Activated CD4-positive, alpha-beta memory T cell treated with anti-CD3 and anti-CD28 coated beads for 36 hours (primary cell): Measurements from ENCODE around the gene GOLM1. TPM values are rescaled to one million over a fixed set of nuclear protein-coding genes. Genes with fewer than 3 reads are reported as not detected.
"Not testable (repeated sequence)": the region's sequence is repeated elsewhere in the genome, so short reads cannot be mapped to it uniquely, and the experiment has no call there.

Source experiments
- CTCF ChIA-PET: fragments of 350-600 bp; sonication (Branson Sonifier 250); formaldehyde crosslinking; loops from one replicate; lab custom pipeline; 2021; ENCODE audit warnings: antibody characterized with exemption, inconsistent platforms; lab: Charles Lee
- POLR2A ChIA-PET: fragments of 350-600 bp; sonication (Branson Sonifier 250); formaldehyde crosslinking; loops from one replicate; lab custom pipeline; 2021; ENCODE audit warnings: antibody characterized with exemption; lab: Charles Lee
- DNase-seq: peaks from one replicate; pipeline ENCODE4 v3.0.0-alpha.2; 2020
- H3K27ac Mint-ChIP-seq: one replicate; pipeline ENCODE4 v1.8.0; 2021; ENCODE audit warnings: mixed read lengths
- H3K27me3 Mint-ChIP-seq: one replicate; pipeline ENCODE4 v1.8.0; 2021; ENCODE audit warnings: mixed read lengths
- H3K36me3 Mint-ChIP-seq: one replicate; pipeline ENCODE4 v1.8.0; 2021; ENCODE audit warnings: mixed read lengths
- H3K4me1 Mint-ChIP-seq: one replicate; pipeline ENCODE4 v1.8.0; 2021; ENCODE audit warnings: low read depth, mixed read lengths
- H3K4me3 Mint-ChIP-seq: one replicate; pipeline ENCODE4 v1.8.0; 2021; ENCODE audit warnings: mild to moderate bottlenecking, mixed read lengths
- H3K9me3 Mint-ChIP-seq: one replicate; pipeline ENCODE4 v1.8.0; 2021; ENCODE audit warnings: mixed read lengths
- intact Hi-C: fragments of 100-400 bp; cut with micrococcal nuclease; formaldehyde crosslinking; loops from one replicate; pipeline ENCODE4 v1.15.1; 2023
- total RNA-seq, 2 experiments: library from RNA; stranded (reverse); gene quantifications; one replicate each; pipeline ENCODE4 v1.2.3, GENCODE V29; 2021

The GOLM1 gene
- total RNA-seq, 2 experiments from 2014 or later, result 2.0 to 2.1 TPM

- intact Hi-C loops, result no loop called here
- H3K4me3 Mint-ChIP-seq, result no peak overlapping the region
- no peaks in the 10 kb centered on the region for H3K4me1 Mint-ChIP-seq
- no peaks in the 10 kb centered on the region for H3K36me3 Mint-ChIP-seq
- no peaks in the 10 kb centered on the region for H3K9me3 Mint-ChIP-seq
- peaks cover 4% of the 10 kb centered on the region for H3K27me3 Mint-ChIP-seq
- ChIA-PET CTCF (interaction anchor here (0.6 kb wide), 1 partner anchor 240 kb away, joined by 3 read pairs; no protein-coding TSS in a partner anchor), POLR2A (no interaction called here)
- no peak overlapping the region for H3K27ac Mint-ChIP-seq
- DNase-seq, result no peak
Observed at GRCh38 chr9:86052556-86053468, 46.5 kb downstream of the GOLM1 start.

- H3K27me3 Mint-ChIP-seq, DNase-seq, POLR2A ChIA-PET, H3K4me3 Mint-ChIP-seq, H3K27ac Mint-ChIP-seq, H3K9me3 Mint-ChIP-seq, CTCF ChIA-PET, intact Hi-C loops, H3K36me3 Mint-ChIP-seq, H3K4me1 Mint-ChIP-seq: not testable (repeated sequence)
Observed at GRCh38 chr9:86048018-86048742, 51.2 kb downstream of the GOLM1 start.

- no peaks in the 10 kb centered on the region for H3K4me1 Mint-ChIP-seq
Observed at GRCh38 chr9:86047361-86047760, 52.0 kb downstream of the GOLM1 start.

GRCh38 chr9:86046930-86047341 lies 52.4 kb downstream of the GOLM1 start:
- H3K27me3 Mint-ChIP-seq, result peaks cover 2% of the 10 kb centered on the region
- POLR2A ChIA-PET, result no interaction called here

More at GRCh38 chr9:86047361-86047760, 52.0 kb downstream of the GOLM1 start:
- Mint-ChIP-seq H3K9me3 (no peaks in the 10 kb centered on the region), H3K27me3 (peaks cover 2% of the 10 kb centered on the region), H3K36me3 (no peaks in the 10 kb centered on the region), H3K27ac (no peak overlapping the region), H3K4me3 (no peak overlapping the region)
- POLR2A ChIA-PET, result no interaction called here
- no peak for DNase-seq
- CTCF ChIA-PET, result no interaction called here
- intact Hi-C loops, result no loop called here

GRCh38 chr9:86046071-86046636 lies 53.2 kb downstream of the GOLM1 start:
- Mint-ChIP-seq H3K27me3 (peaks cover 2% of the 10 kb centered on the region), H3K4me1 (no peaks in the 10 kb centered on the region), H3K4me3 (no peak overlapping the region), H3K9me3 (no peaks in the 10 kb centered on the region), H3K36me3 (no peaks in the 10 kb centered on the region), H3K27ac (no peak overlapping the region)
- ChIA-PET CTCF (no interaction called here), POLR2A (no interaction called here)
- intact Hi-C loops, result no loop called here
- DNase-seq, result no peak

More at GRCh38 chr9:86046930-86047341, 52.4 kb downstream of the GOLM1 start:
- Mint-ChIP-seq H3K4me1 (no peaks in the 10 kb centered on the region), H3K27ac (no peak overlapping the region), H3K4me3 (no peak overlapping the region), H3K36me3 (no peaks in the 10 kb centered on the region), H3K9me3 (no peaks in the 10 kb centered on the region)
- CTCF ChIA-PET, result no interaction called here
- intact Hi-C loops, result no loop called here
- no peak for DNase-seq

GRCh38 chr9:86045654-86046053 lies 53.7 kb downstream of the GOLM1 start:
- no peak overlapping the region for H3K27ac Mint-ChIP-seq
- no peaks in the 10 kb centered on the region for H3K4me1 Mint-ChIP-seq
- H3K36me3 Mint-ChIP-seq, result no peaks in the 10 kb centered on the region
- no peak overlapping the region for H3K4me3 Mint-ChIP-seq
- intact Hi-C loops, result no loop called here
- ChIA-PET CTCF (no interaction called here), POLR2A (no interaction called here)
- DNase-seq, result no peak
- H3K27me3 Mint-ChIP-seq, result peaks cover 2% of the 10 kb centered on the region
- no peaks in the 10 kb centered on the region for H3K9me3 Mint-ChIP-seq

- H3K36me3 Mint-ChIP-seq, result no peaks in the 10 kb centered on the region
- intact Hi-C loops, result no loop called here
Observed at GRCh38 chr9:86043999-86044398, 55.4 kb downstream of the GOLM1 start.

GRCh38 chr9:86043586-86043985 lies 55.8 kb downstream of the GOLM1 start:
- Mint-ChIP-seq H3K27ac (no peak overlapping the region), H3K36me3 (no peaks in the 10 kb centered on the region), H3K4me3 (no peak overlapping the region), H3K9me3 (no peaks in the 10 kb centered on the region), H3K27me3 (peaks cover 2% of the 10 kb centered on the region), H3K4me1 (no peaks in the 10 kb centered on the region)
- CTCF ChIA-PET, result no interaction called here
- POLR2A ChIA-PET, result no interaction called here
- intact Hi-C loops, result no loop called here
- DNase-seq, result no peak

More at GRCh38 chr9:86043999-86044398, 55.4 kb downstream of the GOLM1 start:
- Mint-ChIP-seq H3K27me3 (peaks cover 2% of the 10 kb centered on the region), H3K4me3 (no peak overlapping the region), H3K27ac (no peak overlapping the region), H3K9me3 (no peaks in the 10 kb centered on the region), H3K4me1 (no peaks in the 10 kb centered on the region)
- DNase-seq, result no peak
- ChIA-PET CTCF (interaction anchor here (0.9 kb wide), 1 partner anchor 156 kb away, joined by 3 read pairs; no protein-coding TSS in a partner anchor), POLR2A (no interaction called here)

- intact Hi-C loops, result no loop called here
- Mint-ChIP-seq H3K27me3 (peaks cover 2% of the 10 kb centered on the region), H3K9me3 (no peaks in the 10 kb centered on the region), H3K27ac (no peak overlapping the region), H3K4me3 (no peak overlapping the region), H3K36me3 (no peaks in the 10 kb centered on the region), H3K4me1 (no peaks in the 10 kb centered on the region)
- DNase-seq, result no peak
- ChIA-PET CTCF (no interaction called here), POLR2A (no interaction called here)
Observed at GRCh38 chr9:86042199-86042978, 57.0 kb downstream of the GOLM1 start.

- Mint-ChIP-seq H3K27ac (no peak overlapping the region), H3K27me3 (peaks cover 2% of the 10 kb centered on the region), H3K4me3 (no peak overlapping the region), H3K4me1 (no peaks in the 10 kb centered on the region), H3K36me3 (no peaks in the 10 kb centered on the region), H3K9me3 (peaks cover 3% of the 10 kb centered on the region)
- CTCF ChIA-PET, result no interaction called here
- no peak for DNase-seq
- intact Hi-C loops, result no loop called here
- POLR2A ChIA-PET, result no interaction called here
Observed at GRCh38 chr9:86041311-86041741, 58.0 kb downstream of the GOLM1 start.

- intact Hi-C loops, result no loop called here
- Mint-ChIP-seq H3K4me3 (no peak overlapping the region), H3K4me1 (no peaks in the 10 kb centered on the region), H3K9me3 (peaks cover 3% of the 10 kb centered on the region), H3K36me3 (no peaks in the 10 kb centered on the region), H3K27ac (no peak overlapping the region), H3K27me3 (peaks cover 2% of the 10 kb centered on the region)
- ChIA-PET CTCF (no interaction called here), POLR2A (no interaction called here)
- no peak for DNase-seq
Observed at GRCh38 chr9:86040861-86041155, 58.5 kb downstream of the GOLM1 start.
